Type B pancreatic cell (in vitro differentiated cells): Measurements from ENCODE around the gene CCR7. TPM values are rescaled to one million over a fixed set of nuclear protein-coding genes. Genes with fewer than 3 reads are reported as not detected.

Experiments
- DNase-seq: peaks from one replicate; pipeline ENCODE4 v3.0.0; 2021; ENCODE audit warnings: mixed read lengths; ENCODE audit not compliant: unreplicated experiment; ENCODE audit errors: extremely low spot score
- H3K27ac Mint-ChIP-seq: 2 replicates; pipeline ENCODE4 v1.8.0; 2021; ENCODE audit warnings: mild to moderate bottlenecking, mixed read lengths
- H3K27me3 Mint-ChIP-seq: 2 replicates; pipeline ENCODE4 v1.8.0; 2021; ENCODE audit warnings: mixed read lengths
- H3K36me3 Mint-ChIP-seq: 2 replicates; pipeline ENCODE4 v1.8.0; 2021; ENCODE audit warnings: mixed read lengths
- H3K4me1 Mint-ChIP-seq: one replicate; pipeline ENCODE4 v1.8.0; 2021; ENCODE audit warnings: mixed read lengths; ENCODE audit not compliant: unreplicated experiment
- H3K4me3 Mint-ChIP-seq: 2 replicates; pipeline ENCODE4 v1.8.0; 2021; ENCODE audit warnings: mild to moderate bottlenecking, mixed read lengths
- H3K9me3 Mint-ChIP-seq: 2 replicates; pipeline ENCODE4 v1.8.0; 2021; ENCODE audit warnings: mixed read lengths
- CTCF ChIP-seq: fragments of 200-600 bp; sonication (generic); conservative IDR thresholded peaks from 2 replicates; pipeline ENCODE4 v1.5.0; 2021; ENCODE audit warnings: antibody characterized with exemption, mild to moderate bottlenecking
- total RNA-seq: library from RNA; stranded (reverse); gene quantifications from 2 replicates; pipeline ENCODE4 v1.2.1, GENCODE V29; 2021; ENCODE audit warnings: low replicate concordance

CCR7 gene
- total RNA-seq, 1 donor from 2014 or later = not detected

- no peak for TF ChIP-seq CTCF
- no peak overlapping the region for H3K27ac Mint-ChIP-seq
- H3K4me1 Mint-ChIP-seq = peaks cover 4% of the 10 kb centered on the region
- DNase-seq = no peak
- no peak overlapping the region for H3K4me3 Mint-ChIP-seq
- H3K36me3 Mint-ChIP-seq = no peaks in the 10 kb centered on the region
- H3K27me3 Mint-ChIP-seq = peaks cover 25% of the 10 kb centered on the region
- H3K9me3 Mint-ChIP-seq = no peaks in the 10 kb centered on the region
Measured at GRCh38 chr17:40611840-40612474, 46.7 kb upstream of the CCR7 start.

- H3K4me1 Mint-ChIP-seq = no peaks in the 10 kb centered on the region
- no peak for TF ChIP-seq CTCF
- H3K36me3 Mint-ChIP-seq = no peaks in the 10 kb centered on the region
- H3K9me3 Mint-ChIP-seq = no peaks in the 10 kb centered on the region
- DNase-seq = no peak
- H3K4me3 Mint-ChIP-seq = no peak overlapping the region
- peaks cover 14% of the 10 kb centered on the region for H3K27me3 Mint-ChIP-seq
- no peak overlapping the region for H3K27ac Mint-ChIP-seq
Measured at GRCh38 chr17:40610359-40610758, 45.1 kb upstream of the CCR7 start.

GRCh38 chr17:40608061-40608581 lies 42.8 kb upstream of the CCR7 start:
- H3K4me1 Mint-ChIP-seq = no peaks in the 10 kb centered on the region
- H3K4me3 Mint-ChIP-seq = no peak overlapping the region
- H3K27me3 Mint-ChIP-seq = peaks cover 11% of the 10 kb centered on the region
- H3K27ac Mint-ChIP-seq = peak overlapping the region; percentile 51
- no peaks in the 10 kb centered on the region for H3K9me3 Mint-ChIP-seq
- no peak for TF ChIP-seq CTCF
- no peaks in the 10 kb centered on the region for H3K36me3 Mint-ChIP-seq
- DNase-seq = no peak

GRCh38 chr17:40607641-40608040 lies 42.4 kb upstream of the CCR7 start:
- H3K36me3 Mint-ChIP-seq = no peaks in the 10 kb centered on the region
- no peak for TF ChIP-seq CTCF
- no peaks in the 10 kb centered on the region for H3K9me3 Mint-ChIP-seq
- peaks cover 10% of the 10 kb centered on the region for H3K27me3 Mint-ChIP-seq
- H3K4me1 Mint-ChIP-seq = no peaks in the 10 kb centered on the region
- no peak for DNase-seq
- H3K4me3 Mint-ChIP-seq = no peak overlapping the region
- H3K27ac Mint-ChIP-seq = peak overlapping the region; percentile 46

- Mint-ChIP-seq H3K27me3 (peaks cover 5% of the 10 kb centered on the region), H3K4me1 (no peaks in the 10 kb centered on the region), H3K27ac (peak overlapping the region; percentile 46), H3K4me3 (no peak overlapping the region), H3K36me3 (no peaks in the 10 kb centered on the region), H3K9me3 (no peaks in the 10 kb centered on the region)
- TF ChIP-seq CTCF = no peak
- no peak for DNase-seq
Measured at GRCh38 chr17:40606548-40607353, 41.5 kb upstream of the CCR7 start.
